NCI-H2107 treated with DMSO at 0.1 percent for 48 hours (cell line): ENCODE results near the gene KRT73.

ENCODE experiments used
- DNase-seq: peaks from one replicate; lab custom pipeline; 2025; ENCODE audit not compliant: unreplicated experiment; lab: John Stamatoyannopoulos, UW

KRT73 gene

GRCh38 chr12:52573743-52574142 is 44.6 kb downstream of the KRT73 start, which contains the start of gene KRT74:
TSS of gene KRT74 (minus strand) at chr12:52573843. CDS start at chr12:52573777, 66 bp downstream.
- no peak for DNase-seq

DNA sequence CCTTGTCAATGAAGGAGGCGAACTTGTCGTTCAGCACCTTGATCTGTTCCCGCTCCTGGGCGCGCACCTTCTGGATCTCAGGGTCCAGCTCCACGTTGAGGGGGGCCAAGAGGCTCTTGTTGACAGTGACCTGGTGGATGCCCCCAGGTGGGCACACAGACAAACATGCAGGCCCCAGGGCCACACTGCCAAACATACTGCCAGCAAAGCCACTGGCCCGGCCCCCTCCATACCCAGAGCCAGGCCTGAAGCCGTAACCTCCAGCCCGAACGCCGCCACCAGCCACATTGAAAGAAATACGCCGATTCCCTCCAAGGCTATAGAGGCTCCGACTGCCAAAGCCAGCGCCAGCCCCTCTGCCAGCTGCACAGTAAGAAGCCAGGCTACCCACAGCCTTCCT is 45.1 kb downstream of the KRT73 start:
- DNase-seq, result no peak

DNA sequence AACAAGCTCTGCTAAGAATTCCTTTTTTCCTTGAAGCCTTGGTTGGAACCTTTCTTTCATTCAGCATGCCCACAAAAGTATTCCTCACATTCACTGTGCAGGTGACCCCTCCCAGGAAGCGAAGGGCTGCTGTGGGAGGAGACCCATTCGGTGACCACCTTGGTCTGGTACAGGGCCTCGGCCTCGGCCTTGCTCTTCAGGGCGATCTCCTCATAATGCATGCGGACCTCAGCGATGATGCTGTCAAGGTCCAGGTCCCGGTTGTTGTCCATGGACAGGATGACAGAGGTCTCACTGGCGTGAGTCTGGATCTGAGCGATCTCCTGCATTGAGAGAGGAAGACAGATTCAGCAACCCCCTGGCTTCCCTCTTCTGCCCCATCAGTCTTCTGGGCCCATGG is 47.8 kb downstream of the KRT73 start:
- DNase-seq, result no peak

GRCh38 chr12:52568111-52568510 is 50.2 kb downstream of the KRT73 start:
- no peak for DNase-seq

DNA sequence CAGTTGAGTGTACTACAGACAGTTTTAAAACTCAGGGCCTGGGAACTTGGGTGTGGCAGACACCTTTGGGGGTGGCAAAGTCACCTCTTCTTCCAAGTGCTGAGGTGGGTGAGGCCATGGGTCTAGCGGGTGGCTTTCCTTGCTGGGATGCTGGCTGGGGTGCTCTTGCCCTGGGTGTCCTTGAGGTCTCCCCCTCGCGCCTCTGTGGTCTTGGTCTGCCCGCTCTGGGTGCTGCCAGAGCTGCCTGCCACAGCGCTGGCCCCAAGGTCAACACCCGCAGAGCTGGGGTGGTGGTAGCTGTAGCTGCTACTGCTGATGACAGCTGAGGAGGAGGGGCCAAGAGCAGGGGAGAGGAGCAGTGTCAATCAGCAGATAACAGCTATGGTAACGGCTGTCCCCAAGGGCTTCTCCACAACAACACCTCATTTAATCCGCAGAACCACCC is 51.5 kb downstream of the KRT73 start:
- DNase-seq, result no peak

DNA sequence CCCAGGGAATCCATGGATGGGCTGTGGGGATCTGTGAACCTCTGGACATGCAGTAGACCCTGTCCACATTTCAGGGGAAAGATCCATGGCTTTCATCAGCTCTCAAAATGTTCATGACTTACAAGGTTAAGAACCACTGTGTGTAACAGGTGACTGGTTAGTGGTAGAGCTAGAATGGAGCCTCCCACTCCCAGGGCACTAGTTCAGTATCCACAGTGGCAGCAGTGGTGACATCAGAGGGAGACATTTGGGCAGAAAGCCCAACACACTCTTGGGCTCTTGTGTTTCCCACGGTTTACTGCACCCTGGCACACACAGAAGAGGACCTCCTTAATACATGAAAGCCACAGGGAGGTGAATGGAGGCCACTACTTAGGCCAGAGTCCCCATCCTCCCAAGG is 53.8 kb downstream of the KRT73 start:
- DNase-seq, result no peak

DNA sequence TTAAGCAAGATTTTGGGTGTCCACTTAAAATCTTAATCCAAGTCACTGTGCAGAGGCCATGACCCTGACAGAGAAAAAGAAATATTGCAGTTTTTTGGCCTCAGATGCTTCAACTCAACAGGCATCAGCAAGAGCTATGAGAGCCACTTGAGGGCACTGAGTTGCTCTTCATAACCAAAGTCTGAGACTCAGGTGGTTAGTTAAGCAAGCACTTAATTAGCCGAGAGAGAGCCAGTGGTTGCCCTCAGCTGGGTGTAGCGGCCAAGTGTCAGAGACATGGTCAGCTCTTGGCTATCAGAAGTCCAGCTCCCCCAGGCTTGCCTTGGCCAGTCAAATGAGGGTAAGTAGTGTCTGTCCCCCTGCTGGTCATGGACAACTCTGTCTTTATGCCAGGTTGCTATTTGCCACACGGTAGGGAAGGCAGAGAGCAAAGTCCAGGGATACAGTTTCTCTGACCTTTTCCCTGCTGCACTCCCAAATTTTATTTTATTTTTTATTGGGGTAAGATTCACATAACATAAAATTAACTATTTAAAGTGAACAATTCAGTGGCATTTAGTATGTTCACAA is 56.4 kb downstream of the KRT73 start:
- DNase-seq, result no peak

DNA sequence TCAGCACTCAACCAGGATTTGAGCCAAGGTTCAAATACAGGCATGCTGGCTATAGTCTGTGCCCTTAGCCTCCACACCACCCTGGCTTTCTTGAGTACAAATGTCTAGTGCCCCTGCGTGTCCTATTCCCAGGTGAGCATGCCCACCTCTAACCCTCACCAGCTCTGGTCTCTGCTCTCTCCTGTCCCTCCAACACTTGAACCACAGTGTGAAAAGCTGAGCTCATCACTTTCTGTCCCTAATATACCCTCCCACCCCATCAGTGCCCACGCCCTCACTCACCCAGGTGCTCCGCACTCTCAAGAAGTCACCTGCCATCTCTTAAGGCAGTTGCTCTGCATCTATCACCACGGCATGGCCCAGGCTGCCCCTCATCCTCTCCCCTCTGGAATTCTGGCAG is 58.4 kb downstream of the KRT73 start:
- no peak for DNase-seq

DNA sequence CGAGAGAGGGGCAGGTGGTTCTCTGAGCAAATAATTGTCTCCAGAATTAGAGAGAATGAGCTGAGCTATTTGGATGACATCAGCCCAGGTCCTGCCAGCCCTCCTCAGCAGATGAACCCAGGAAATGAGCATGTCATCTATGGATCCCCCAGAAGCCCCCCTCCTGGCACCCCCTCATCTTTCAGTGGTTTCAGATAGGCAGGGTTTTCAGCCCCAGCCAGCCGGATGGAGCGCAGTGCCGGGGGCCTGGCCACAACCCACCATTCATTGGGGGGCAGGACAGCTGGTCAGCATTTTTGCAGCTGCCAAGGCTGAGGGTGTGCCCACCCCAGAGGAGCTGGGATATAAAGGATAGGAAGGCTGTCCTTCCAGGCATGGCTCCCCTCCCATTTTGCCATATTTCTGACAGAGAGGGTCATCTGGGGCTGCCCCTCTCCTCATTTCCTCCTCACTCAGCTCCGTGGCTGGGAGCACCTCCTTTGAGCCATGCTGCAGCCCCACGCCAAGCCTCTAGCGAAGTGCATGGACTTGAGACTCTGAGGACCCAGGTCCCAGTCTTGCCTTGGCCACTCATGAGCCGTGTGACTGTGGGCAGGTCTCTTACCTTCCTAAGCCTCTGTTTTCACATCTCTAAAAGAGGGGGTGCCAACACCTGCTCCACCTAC is 59.4 kb downstream of the KRT73 start:
- DNase-seq, result no peak
